Measurements from ENCODE around the gene NT5DC1.

The NT5DC1 gene

DNA sequence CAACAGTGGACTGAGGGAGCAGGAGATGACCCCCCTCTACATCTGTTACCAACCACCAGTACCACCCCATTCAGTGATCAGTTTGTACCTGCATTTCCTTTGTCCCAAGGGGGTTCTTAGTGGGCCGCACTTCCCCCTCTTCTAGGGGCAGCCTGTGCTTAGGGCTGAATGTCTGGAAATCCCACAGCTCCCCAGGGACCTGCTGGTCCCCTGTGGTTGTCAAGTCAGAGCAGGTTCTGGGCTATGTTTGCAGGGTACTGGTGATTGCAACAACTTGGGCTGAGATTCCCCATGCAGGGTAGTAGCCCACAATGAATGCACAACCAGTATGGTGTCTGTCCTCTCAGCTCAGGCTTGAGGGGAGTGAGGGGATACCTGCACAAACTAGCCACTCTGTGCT lies 64.9 kb downstream of the NT5DC1 start:
- H3K9me3 ChIP-seq (ENCODE audit: control insufficient read depth in 2 of 2, low read length in 2 of 2): no peaks in the 10 kb centered on the region
- H3K4me3 ChIP-seq (ENCODE audit: low read length in 2 of 2): no peak overlapping the region
- H3K4me1 ChIP-seq (ENCODE audit: control insufficient read depth, insufficient read depth, low read length): no peaks in the 10 kb centered on the region
- H3K27ac ChIP-seq (ENCODE audit: low read length): no peak overlapping the region
- H3K36me3 ChIP-seq (ENCODE audit: control insufficient read depth in 2 of 2, insufficient read depth in 2 of 2, low read length in 2 of 2): no peaks in the 10 kb centered on the region
- H3K27me3 ChIP-seq (ENCODE audit: control insufficient read depth in 1 of 2, insufficient read depth in 2 of 2, low read length in 2 of 2): no peaks in the 10 kb centered on the region
- H3K9ac ChIP-seq (ENCODE audit: low read length in 2 of 2): no peak overlapping the region

DNA sequence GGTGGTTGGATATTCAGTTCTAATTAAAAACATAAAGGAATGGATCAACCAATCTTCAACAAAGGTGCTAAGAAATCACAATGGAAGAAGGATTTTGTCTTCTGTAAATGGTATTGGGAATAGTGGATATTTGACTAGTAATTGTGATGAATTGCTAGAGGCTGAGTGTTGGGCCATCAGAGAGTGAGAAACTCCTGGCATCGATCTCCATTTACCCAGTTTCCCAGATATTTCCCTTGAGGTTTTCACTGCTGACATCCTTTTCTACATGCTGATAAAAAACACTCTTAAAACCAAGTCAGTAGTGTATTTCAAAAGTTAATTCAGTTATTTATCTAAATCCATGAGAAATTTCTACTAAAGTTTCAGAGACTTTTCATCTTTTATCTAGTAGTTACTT lies 65.7 kb downstream of the NT5DC1 start:
- Histone ChIP-seq H3K27me3 (ENCODE audit: control insufficient read depth in 1 of 2, insufficient read depth in 2 of 2, low read length in 2 of 2) (no peaks in the 10 kb centered on the region), H3K9ac (ENCODE audit: low read length in 2 of 2) (no peak overlapping the region), H3K4me3 (ENCODE audit: low read length in 2 of 2) (no peak overlapping the region), H3K4me1 (ENCODE audit: control insufficient read depth, insufficient read depth, low read length) (no peaks in the 10 kb centered on the region), H3K36me3 (ENCODE audit: control insufficient read depth in 2 of 2, insufficient read depth in 2 of 2, low read length in 2 of 2) (no peaks in the 10 kb centered on the region), H3K9me3 (ENCODE audit: control insufficient read depth in 2 of 2, low read length in 2 of 2) (no peaks in the 10 kb centered on the region), H3K27ac (ENCODE audit: low read length) (no peak overlapping the region)

DNA sequence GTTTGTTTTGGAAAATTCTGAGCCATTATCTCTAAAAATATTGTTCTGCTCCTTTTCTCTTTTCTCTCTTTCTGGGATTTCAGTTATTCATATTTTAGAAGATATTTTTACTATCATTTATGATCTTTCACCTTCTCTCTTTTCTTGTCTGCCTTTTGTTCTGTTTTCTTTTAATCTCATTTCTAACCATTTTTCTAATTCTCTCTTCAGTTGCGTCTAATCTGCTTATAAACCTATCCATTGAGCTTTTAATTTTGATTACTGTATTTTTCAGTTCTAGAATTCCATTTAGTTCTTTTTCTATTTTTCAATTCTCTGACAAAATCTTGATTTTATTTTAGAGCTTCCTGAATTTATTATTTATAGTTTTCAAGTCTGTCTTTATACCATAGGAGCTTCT lies 67.5 kb downstream of the NT5DC1 start:
- no peak overlapping the region for H3K4me3 ChIP-seq (ENCODE audit: low read length in 2 of 2)
- no peaks in the 10 kb centered on the region for H3K9me3 ChIP-seq (ENCODE audit: control insufficient read depth in 2 of 2, low read length in 2 of 2)
- H3K27me3 ChIP-seq (ENCODE audit: control insufficient read depth in 1 of 2, insufficient read depth in 2 of 2, low read length in 2 of 2): no peaks in the 10 kb centered on the region
- no peaks in the 10 kb centered on the region for H3K4me1 ChIP-seq (ENCODE audit: control insufficient read depth, insufficient read depth, low read length)
- H3K36me3 ChIP-seq (ENCODE audit: control insufficient read depth in 2 of 2, insufficient read depth in 2 of 2, low read length in 2 of 2): no peaks in the 10 kb centered on the region
- no peak overlapping the region for H3K9ac ChIP-seq (ENCODE audit: low read length in 2 of 2)
- no peak overlapping the region for H3K27ac ChIP-seq (ENCODE audit: low read length)

DNA sequence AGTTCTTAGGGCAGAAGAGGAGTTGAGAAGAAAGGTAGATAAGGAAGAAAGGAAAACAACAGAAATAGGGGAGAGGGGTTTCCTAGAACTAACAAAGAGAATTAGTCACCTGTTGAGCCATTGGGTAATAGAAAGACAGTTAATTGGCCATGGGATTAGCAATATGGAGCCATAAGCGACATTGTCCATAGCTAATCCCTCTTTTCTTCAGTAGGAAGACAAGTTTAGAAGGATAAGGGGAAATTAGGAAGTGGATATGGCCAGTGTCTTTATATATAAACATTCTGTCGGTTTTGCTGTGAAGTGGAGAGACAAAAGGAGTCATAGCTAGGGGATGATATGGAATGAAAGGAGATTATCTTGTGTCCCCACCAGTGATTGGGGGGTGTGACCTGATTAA lies 69.2 kb downstream of the NT5DC1 start:
- no peaks in the 10 kb centered on the region for H3K4me1 ChIP-seq (ENCODE audit: control insufficient read depth, insufficient read depth, low read length)
- no peaks in the 10 kb centered on the region for H3K36me3 ChIP-seq (ENCODE audit: control insufficient read depth in 2 of 2, insufficient read depth in 2 of 2, low read length in 2 of 2)
- H3K9ac ChIP-seq (ENCODE audit: low read length in 2 of 2): no peak overlapping the region
- H3K9me3 ChIP-seq (ENCODE audit: control insufficient read depth in 2 of 2, low read length in 2 of 2): no peaks in the 10 kb centered on the region
- no peaks in the 10 kb centered on the region for H3K27me3 ChIP-seq (ENCODE audit: control insufficient read depth in 1 of 2, insufficient read depth in 2 of 2, low read length in 2 of 2)
- H3K4me3 ChIP-seq (ENCODE audit: low read length in 2 of 2): no peak overlapping the region
- no peak overlapping the region for H3K27ac ChIP-seq (ENCODE audit: low read length)

DNA sequence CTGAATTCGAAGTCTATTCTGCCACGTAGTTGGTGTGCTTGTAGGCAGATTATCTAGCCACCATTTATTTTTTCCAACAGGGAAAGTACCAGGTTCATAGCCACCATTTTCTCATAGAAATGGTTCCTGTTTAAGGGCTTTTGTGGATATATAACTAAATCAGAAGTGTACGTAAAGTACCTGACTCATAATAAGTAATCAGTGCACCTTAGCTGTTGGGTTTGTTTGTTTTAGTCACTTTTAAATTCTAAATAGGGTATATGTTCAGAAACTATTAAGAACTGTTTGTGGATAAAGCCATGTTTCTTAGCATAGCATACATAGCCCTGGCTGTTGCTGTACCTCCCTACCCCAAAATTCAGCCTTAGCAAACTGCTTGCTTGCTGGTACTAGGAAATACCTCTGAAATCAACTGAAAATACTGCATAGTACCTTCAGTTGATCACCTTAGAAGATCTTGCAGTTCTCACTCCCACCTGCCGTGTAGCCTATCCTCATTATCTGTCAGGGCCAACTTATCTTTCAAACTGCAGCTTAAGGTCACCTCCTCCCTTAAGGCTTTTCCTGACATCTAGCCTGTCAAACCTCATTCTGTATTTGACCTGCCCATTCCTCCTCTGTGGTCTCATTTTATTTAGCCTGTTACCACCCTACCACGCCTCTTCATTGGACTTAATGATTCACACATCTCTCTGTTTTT lies 69.9 kb downstream of the NT5DC1 start:
- Histone ChIP-seq H3K36me3 (ENCODE audit: control insufficient read depth in 2 of 2, insufficient read depth in 2 of 2, low read length in 2 of 2) (no peaks in the 10 kb centered on the region), H3K4me1 (ENCODE audit: control insufficient read depth, insufficient read depth, low read length) (no peaks in the 10 kb centered on the region), H3K4me3 (ENCODE audit: low read length in 2 of 2) (no peak overlapping the region), H3K27me3 (ENCODE audit: control insufficient read depth in 1 of 2, insufficient read depth in 2 of 2, low read length in 2 of 2) (no peaks in the 10 kb centered on the region), H3K9me3 (ENCODE audit: control insufficient read depth in 2 of 2, low read length in 2 of 2) (peaks cover 0 to 5% of the 10 kb centered on the region in 2 donors), H3K9ac (ENCODE audit: low read length in 2 of 2) (no peak overlapping the region), H3K27ac (ENCODE audit: low read length) (no peak overlapping the region)

DNA sequence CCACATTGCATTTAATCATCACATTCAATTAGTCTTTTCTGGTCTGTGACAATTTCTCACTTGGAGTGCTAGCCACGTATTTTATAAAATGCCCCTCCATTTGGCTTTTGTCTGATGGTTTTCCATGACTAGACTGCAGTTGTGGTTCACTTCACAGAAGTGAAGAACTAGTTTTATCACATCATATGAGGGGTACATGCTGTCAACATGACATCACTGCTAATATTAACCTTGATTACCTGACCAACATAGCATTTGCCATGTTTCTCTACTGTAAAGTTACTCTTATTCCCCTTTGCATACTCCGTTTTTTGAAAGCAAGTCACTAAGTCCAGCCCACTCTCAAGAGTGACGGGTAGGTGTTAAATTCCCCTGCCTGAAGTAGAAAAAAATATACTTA lies 73.3 kb downstream of the NT5DC1 start:
- Histone ChIP-seq H3K27me3 (ENCODE audit: control insufficient read depth in 1 of 2, insufficient read depth in 2 of 2, low read length in 2 of 2) (no peaks in the 10 kb centered on the region), H3K4me1 (ENCODE audit: control insufficient read depth, insufficient read depth, low read length) (no peaks in the 10 kb centered on the region), H3K9ac (ENCODE audit: low read length in 2 of 2) (no peak overlapping the region), H3K36me3 (ENCODE audit: control insufficient read depth in 2 of 2, insufficient read depth in 2 of 2, low read length in 2 of 2) (no peaks in the 10 kb centered on the region), H3K27ac (ENCODE audit: low read length) (no peak overlapping the region), H3K9me3 (ENCODE audit: control insufficient read depth in 2 of 2, low read length in 2 of 2) (peaks cover 0 to 7% of the 10 kb centered on the region in 2 donors), H3K4me3 (ENCODE audit: low read length in 2 of 2) (no peak overlapping the region)

DNA sequence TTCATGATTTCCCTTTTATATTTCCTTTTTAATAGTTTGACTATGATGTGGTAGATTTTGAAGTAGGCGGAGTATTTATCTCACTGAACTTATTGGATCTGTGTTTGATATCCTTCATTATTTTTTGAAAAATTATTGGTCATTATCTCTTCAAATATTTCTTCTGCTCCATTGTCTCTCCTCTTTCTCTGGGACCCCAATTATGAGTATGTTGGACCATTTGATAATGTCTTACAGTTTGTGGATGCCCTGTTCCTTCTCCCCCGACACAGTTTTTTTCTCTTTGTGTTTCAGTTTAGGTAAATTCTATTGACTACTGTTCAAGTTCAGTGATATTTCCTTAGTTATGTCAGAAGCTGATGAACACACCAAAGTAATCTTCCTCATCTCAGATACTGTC lies 74.7 kb downstream of the NT5DC1 start:
- H3K9me3 ChIP-seq (ENCODE audit: control insufficient read depth in 2 of 2, low read length in 2 of 2): peaks cover 0 to 7% of the 10 kb centered on the region in 2 donors
- H3K4me1 ChIP-seq (ENCODE audit: control insufficient read depth, insufficient read depth, low read length): no peaks in the 10 kb centered on the region
- no peak overlapping the region for H3K4me3 ChIP-seq (ENCODE audit: low read length in 2 of 2)
- no peak overlapping the region for H3K27ac ChIP-seq (ENCODE audit: low read length)
- H3K9ac ChIP-seq (ENCODE audit: low read length in 2 of 2): no peak overlapping the region
- no peaks in the 10 kb centered on the region for H3K27me3 ChIP-seq (ENCODE audit: control insufficient read depth in 1 of 2, insufficient read depth in 2 of 2, low read length in 2 of 2)
- no peaks in the 10 kb centered on the region for H3K36me3 ChIP-seq (ENCODE audit: control insufficient read depth in 2 of 2, insufficient read depth in 2 of 2, low read length in 2 of 2)

DNA sequence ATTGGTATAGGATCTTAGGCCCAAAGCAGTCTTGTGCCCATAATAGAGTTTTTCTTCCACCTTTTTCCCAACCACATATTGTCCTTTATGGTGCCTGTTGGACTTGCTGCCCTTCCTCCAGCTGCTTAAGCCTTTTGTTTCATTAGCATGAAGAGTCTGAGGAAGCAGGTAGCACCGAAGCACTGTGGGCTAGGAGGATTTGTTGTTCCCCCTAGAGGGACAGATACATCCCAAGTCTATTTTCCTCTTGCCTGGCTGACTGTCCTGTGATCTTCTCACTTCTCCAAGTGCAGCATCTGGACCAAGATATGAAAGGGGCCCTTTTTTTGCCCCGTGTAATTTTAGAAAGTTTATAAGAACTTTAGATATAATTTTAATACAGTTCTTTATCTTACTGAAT lies 75.9 kb downstream of the NT5DC1 start:
- Histone ChIP-seq H3K9ac (ENCODE audit: low read length in 2 of 2) (no peak overlapping the region), H3K4me3 (ENCODE audit: low read length in 2 of 2) (no peak overlapping the region), H3K4me1 (ENCODE audit: control insufficient read depth, insufficient read depth, low read length) (no peaks in the 10 kb centered on the region), H3K36me3 (ENCODE audit: control insufficient read depth in 2 of 2, insufficient read depth in 2 of 2, low read length in 2 of 2) (no peaks in the 10 kb centered on the region), H3K9me3 (ENCODE audit: control insufficient read depth in 2 of 2, low read length in 2 of 2) (peaks cover 0 to 7% of the 10 kb centered on the region in 2 donors), H3K27me3 (ENCODE audit: control insufficient read depth in 1 of 2, insufficient read depth in 2 of 2, low read length in 2 of 2) (no peaks in the 10 kb centered on the region), H3K27ac (ENCODE audit: low read length) (no peak overlapping the region)

DNA sequence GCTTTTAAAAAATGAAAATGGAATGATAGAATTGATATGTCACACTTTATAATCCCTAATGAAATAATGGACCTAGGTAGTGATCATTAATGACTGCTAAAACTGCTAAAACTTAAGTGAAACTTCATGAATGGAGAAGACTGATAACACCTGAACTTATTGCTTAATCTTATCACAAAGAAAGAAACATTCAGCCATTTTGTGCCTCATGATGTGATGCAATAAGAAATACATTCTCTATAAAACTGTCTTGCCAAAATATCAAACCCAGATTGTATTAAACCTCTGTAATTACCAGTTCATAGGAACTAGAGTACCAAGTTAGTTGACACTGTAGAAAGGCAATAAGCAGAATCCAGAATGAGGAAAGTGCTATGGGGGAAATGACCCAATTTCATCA lies 79.7 kb downstream of the NT5DC1 start:
- no peaks in the 10 kb centered on the region for H3K27me3 ChIP-seq (ENCODE audit: control insufficient read depth in 1 of 2, insufficient read depth in 2 of 2, low read length in 2 of 2)
- no peak overlapping the region for H3K4me3 ChIP-seq (ENCODE audit: low read length in 2 of 2)
- peaks cover 0 to 3% of the 10 kb centered on the region in 2 donors for H3K9me3 ChIP-seq (ENCODE audit: control insufficient read depth in 2 of 2, low read length in 2 of 2)
- H3K36me3 ChIP-seq (ENCODE audit: control insufficient read depth in 2 of 2, insufficient read depth in 2 of 2, low read length in 2 of 2): no peaks in the 10 kb centered on the region
- H3K9ac ChIP-seq (ENCODE audit: low read length in 2 of 2): no peak overlapping the region
- H3K27ac ChIP-seq (ENCODE audit: low read length): no peak overlapping the region
- no peaks in the 10 kb centered on the region for H3K4me1 ChIP-seq (ENCODE audit: control insufficient read depth, insufficient read depth, low read length)

DNA sequence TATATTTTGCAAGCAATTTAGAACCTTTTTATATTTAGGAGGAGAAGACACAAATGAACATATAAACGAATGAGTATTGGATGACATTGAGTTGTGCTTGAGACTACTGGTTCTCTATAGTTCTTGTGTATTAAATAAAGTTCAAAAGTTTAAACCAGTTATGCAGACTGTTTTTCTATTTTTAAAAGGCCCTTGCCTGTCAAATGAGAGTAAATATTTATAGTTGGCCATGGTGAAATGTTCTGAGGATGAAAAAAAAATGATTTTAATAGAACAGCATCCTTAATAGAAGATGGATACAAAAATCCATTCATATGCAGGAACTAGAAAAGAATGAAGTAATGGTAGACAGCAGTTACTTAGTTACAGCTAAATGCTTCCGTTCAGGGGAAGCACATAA lies 88.8 kb downstream of the NT5DC1 start:
- H3K9me3 ChIP-seq (ENCODE audit: control insufficient read depth in 2 of 2, low read length in 2 of 2): no peaks in the 10 kb centered on the region
- H3K4me3 ChIP-seq (ENCODE audit: low read length in 2 of 2): no peak overlapping the region
- H3K27ac ChIP-seq (ENCODE audit: low read length): no peak overlapping the region
- no peaks in the 10 kb centered on the region for H3K27me3 ChIP-seq (ENCODE audit: control insufficient read depth in 1 of 2, insufficient read depth in 2 of 2, low read length in 2 of 2)
- no peak overlapping the region for H3K9ac ChIP-seq (ENCODE audit: low read length in 2 of 2)
- H3K36me3 ChIP-seq (ENCODE audit: control insufficient read depth in 2 of 2, insufficient read depth in 2 of 2, low read length in 2 of 2): no peaks in the 10 kb centered on the region
- H3K4me1 ChIP-seq (ENCODE audit: control insufficient read depth, insufficient read depth, low read length): peaks cover 7% of the 10 kb centered on the region

DNA sequence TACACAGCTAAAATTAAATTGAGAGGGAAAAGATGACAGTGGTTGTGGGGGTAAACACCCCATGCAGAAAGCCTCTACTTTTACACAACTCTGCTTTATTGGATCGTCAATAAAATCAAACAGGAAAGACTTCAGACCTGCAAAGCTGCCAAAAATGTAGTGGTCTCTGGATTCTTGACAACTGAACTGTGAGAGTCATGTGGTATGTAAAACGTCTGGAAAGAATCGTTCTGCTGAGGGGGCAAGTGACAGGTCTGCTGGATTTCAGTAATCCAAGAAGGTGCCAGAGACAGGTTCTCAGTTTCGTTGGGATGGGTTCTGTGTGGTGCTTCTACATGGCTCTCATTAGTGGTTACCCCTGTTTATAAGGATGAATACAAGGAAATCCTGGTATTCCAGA lies 89.9 kb downstream of the NT5DC1 start:
- Histone ChIP-seq H3K9ac (ENCODE audit: low read length in 2 of 2) (no peak overlapping the region), H3K27me3 (ENCODE audit: control insufficient read depth in 1 of 2, insufficient read depth in 2 of 2, low read length in 2 of 2) (no peaks in the 10 kb centered on the region), H3K4me3 (ENCODE audit: low read length in 2 of 2) (no peak overlapping the region), H3K4me1 (ENCODE audit: control insufficient read depth, insufficient read depth, low read length) (peaks cover 7% of the 10 kb centered on the region), H3K27ac (ENCODE audit: low read length) (no peak overlapping the region), H3K36me3 (ENCODE audit: control insufficient read depth in 2 of 2, insufficient read depth in 2 of 2, low read length in 2 of 2) (no peaks in the 10 kb centered on the region), H3K9me3 (ENCODE audit: control insufficient read depth in 2 of 2, low read length in 2 of 2) (no peaks in the 10 kb centered on the region)

Data from stomach smooth muscle (tissue), 2 donors.